ENCODE results near the gene ABO.

- TF ChIP-seq, protein P1, sequence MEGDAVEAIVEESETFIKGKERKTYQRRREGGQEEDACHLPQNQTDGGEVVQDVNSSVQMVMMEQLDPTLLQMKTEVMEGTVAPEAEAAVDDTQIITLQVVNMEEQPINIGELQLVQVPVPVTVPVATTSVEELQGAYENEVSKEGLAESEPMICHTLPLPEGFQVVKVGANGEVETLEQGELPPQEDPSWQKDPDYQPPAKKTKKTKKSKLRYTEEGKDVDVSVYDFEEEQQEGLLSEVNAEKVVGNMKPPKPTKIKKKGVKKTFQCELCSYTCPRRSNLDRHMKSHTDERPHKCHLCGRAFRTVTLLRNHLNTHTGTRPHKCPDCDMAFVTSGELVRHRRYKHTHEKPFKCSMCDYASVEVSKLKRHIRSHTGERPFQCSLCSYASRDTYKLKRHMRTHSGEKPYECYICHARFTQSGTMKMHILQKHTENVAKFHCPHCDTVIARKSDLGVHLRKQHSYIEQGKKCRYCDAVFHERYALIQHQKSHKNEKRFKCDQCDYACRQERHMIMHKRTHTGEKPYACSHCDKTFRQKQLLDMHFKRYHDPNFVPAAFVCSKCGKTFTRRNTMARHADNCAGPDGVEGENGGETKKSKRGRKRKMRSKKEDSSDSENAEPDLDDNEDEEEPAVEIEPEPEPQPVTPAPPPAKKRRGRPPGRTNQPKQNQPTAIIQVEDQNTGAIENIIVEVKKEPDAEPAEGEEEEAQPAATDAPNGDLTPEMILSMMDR (IDR thresholded peaks at IDR 0.05): no peak
- no peak for TF ChIP-seq POLR2A (IDR thresholded peaks at IDR 0.05)
Observed at GRCh38 chr9:133252301-133253020, 22.5 kb downstream of the ABO start.
